GM18517 (cell line): ENCODE results near the gene TMEM258.

Experiments
- ATAC-seq: cut with Tn5 transposase; IDR thresholded peaks from one replicate; pipeline ENCODE4 v1.9.1; 2021; ENCODE audit warnings: mild to moderate bottlenecking, moderate library complexity; ENCODE audit not compliant: unreplicated experiment

The TMEM258 gene

DNA sequence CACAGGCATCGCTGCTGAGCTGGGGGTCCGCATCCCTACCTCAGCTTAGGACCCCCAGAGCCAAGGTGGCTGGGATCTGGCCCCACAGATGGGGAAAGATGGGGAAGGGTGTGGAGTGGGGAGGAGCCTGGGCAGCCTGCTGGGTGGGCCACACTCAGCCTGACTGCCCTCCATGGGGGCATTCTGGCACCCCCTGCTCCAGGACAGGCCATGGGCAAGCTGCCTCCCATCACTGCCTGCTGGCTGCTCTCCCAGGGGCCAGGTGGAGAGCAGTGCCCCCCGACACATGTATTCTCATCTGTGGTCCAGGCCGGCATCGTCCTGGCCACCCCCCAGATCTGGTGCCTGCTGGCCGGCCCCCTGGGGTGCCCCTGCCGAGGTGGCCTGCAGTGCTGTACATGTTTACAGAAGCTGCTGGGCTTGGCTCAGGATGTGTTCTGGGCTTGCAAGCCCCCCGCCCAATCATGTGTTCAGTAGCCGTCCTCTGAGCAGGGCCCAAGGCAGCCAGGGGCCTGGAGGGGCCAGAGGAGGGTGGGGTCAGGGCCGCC lies 47.7 kb downstream of the TMEM258 start:
- ATAC-seq: no peak

DNA sequence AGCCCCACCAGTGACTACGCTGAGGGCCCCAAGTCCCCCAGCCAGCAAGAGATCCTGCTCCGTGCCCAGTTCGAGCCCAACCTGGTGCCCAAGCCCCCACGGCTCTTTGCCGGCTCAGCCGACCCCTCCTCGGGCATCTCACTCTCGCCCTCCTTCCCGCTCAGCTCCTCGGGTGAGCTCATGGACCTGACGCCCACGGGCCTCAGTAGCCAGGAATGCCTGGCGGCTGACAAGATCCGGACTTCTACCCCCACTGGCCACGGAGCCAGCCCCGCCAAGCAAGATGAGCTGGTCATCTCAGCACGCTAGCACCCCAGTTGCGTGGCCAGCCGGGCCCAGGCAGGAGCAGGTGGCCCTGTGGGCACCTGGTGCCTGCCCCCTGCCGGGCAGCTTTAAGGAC lies 48.2 kb downstream of the TMEM258 start:
- no peak for ATAC-seq

DNA sequence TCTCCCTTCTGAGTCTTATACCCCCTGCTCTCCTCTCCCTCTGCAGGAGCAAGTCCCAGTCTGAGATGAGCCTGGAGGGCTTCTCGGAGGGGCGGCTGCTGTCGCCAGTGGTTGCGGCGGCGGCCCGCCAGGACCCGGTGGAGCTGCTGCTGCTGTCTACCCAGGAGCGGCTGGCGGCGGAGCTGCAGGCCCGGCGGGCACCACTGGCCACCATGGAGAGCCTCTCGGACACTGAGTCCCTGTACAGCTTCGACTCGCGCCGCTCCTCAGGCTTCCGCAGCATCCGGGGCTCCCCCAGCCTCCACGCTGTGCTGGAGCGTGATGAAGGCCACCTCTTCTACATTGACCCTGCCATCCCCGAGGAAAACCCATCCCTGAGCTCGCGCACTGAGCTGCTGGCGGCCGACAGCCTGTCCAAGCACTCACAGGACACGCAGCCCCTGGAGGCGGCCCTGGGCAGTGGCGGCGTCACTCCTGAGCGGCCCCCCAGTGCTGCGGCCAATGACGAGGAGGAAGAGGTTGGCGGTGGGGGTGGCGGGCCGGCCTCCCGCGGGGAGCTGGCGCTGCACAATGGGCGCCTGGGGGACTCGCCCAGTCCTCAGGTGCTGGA lies 48.8 kb downstream of the TMEM258 start:
- no peak for ATAC-seq

DNA sequence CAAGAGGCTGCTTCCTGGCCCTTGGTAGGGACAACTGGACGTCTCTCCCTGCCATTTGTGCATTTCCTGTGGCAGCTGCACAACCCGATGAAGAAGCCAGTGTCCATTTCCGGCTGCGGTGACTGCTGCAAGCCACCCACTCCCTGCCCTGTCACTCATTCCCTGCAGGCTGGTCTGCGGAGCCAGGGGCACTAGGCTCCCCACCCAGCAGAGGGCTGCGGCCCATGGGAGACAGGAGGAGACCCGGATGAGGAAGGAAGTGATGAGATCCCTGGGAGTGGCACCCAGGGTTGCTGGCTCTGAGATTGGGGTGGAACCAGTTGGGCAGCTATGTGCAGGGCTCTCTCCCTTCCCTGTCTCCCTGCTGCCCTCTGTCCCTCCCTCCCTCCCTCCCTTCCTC lies 50.0 kb downstream of the TMEM258 start:
- ATAC-seq: no peak

DNA sequence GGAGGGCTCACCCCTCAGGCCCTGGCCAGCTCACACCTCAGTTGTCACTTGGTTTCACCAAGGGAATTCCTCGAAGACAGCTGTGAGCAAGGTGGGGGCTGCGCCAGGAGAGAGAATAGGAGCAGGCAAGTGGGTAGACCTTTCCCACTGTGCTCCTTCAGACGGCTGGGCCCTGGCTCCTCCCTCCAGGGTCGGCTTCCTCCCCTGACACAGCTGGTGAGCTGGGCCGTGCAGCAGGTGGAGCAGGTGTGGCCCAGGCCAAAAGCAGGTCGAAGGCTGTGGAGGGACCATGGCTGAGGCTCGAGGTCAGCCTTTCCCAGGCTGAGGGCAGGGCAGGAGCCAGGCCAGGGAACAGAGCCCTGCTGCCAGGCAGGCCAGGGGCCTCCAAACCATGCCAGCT lies 52.4 kb downstream of the TMEM258 start:
- ATAC-seq: no peak

DNA sequence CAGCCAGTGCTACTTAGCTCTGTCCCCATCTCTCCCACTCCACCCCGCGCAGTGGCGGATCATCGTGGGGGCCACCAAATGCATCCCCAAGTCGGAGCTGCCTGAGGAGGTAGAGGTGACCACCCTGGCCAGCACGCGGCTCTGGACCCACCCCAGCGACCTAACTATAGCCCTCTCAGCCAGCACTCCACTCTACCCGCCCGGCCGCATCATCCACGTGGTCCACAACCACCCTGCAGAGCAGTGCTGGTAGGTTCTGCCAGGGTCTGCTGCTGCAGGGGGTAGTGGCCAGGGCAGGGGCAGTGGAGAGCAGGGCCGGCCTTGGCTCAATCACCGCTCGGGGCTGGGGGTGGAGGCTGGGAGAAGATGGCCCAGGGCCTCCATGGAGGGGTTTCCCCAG lies 53.0 kb downstream of the TMEM258 start:
- ATAC-seq: no peak
